GM19099 (cell line): ENCODE measurements around the gene KLHDC7A.

Source experiments
- POLR2A ChIP-seq: IDR thresholded peaks from 3 replicates; pipeline ENCODE4 v1.6.1; 2011; ENCODE audit warnings: low read depth; ENCODE audit not compliant: insufficient read length; ENCODE audit errors: extremely low read depth

Gene KLHDC7A

GRCh38 chr1:18512883-18513282 lies 32.2 kb downstream of the KLHDC7A start:
- TF ChIP-seq POLR2A: no peak

- no peak for TF ChIP-seq POLR2A
These were observed 33.3 kb downstream of the KLHDC7A start for GRCh38 chr1:18513995-18514394.

- no peak for TF ChIP-seq POLR2A
These were observed 34.5 kb downstream of the KLHDC7A start for GRCh38 chr1:18515120-18515667.

GRCh38 chr1:18516473-18516872 lies 35.7 kb downstream of the KLHDC7A start:
- no peak for TF ChIP-seq POLR2A

GRCh38 chr1:18526436-18527275 lies 45.9 kb downstream of the KLHDC7A start:
- no peak for TF ChIP-seq POLR2A

- TF ChIP-seq POLR2A: no peak
These were observed 46.8 kb downstream of the KLHDC7A start for GRCh38 chr1:18527514-18527913.

- no peak for TF ChIP-seq POLR2A
These were observed 47.2 kb downstream of the KLHDC7A start for GRCh38 chr1:18527921-18528320.

GRCh38 chr1:18528616-18529015 lies 47.9 kb downstream of the KLHDC7A start:
- no peak for TF ChIP-seq POLR2A

- TF ChIP-seq POLR2A: no peak
These were observed 49.0 kb downstream of the KLHDC7A start for GRCh38 chr1:18529714-18530113.

GRCh38 chr1:18530587-18531502 lies 50.1 kb downstream of the KLHDC7A start:
- TF ChIP-seq POLR2A: no peak

- TF ChIP-seq POLR2A: no peak
These were observed 50.7 kb downstream of the KLHDC7A start for GRCh38 chr1:18531503-18531845.

- no peak for TF ChIP-seq POLR2A
These were observed 51.9 kb downstream of the KLHDC7A start for GRCh38 chr1:18532390-18533170.

GRCh38 chr1:18533259-18533658 lies 52.5 kb downstream of the KLHDC7A start:
- TF ChIP-seq POLR2A: no peak

GRCh38 chr1:18534810-18535205 lies 54.1 kb downstream of the KLHDC7A start:
- no peak for TF ChIP-seq POLR2A
